ENCODE data around the gene TECPR1. TPM values are rescaled to one million over a fixed set of nuclear protein-coding genes. Genes with fewer than 3 reads are reported as not detected.

TECPR1 gene
- total RNA-seq, 1 experiment from 2014 or later = 4.8 TPM

DNA sequence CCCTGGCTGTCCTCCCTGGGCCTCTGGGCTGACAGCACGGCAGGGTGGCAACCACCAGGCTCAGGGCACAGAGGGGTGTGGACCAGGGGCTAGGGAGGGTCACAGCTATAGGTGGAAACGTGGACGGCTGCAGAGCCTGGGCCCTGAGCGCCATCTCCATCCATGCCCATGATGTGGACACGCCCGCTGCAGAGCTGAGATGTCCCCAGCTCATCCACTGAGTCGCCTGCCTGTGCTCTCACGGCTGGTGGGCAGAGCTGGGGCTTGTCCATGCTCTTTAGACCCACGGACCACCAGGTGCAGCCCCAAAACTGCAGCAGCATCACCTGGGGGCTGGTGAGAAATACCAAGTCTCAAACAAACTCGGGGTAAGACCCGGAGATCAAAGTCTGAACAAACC lies 16.1 kb downstream of the TECPR1 start:
- no peaks in the 10 kb centered on the region for H3K27me3 ChIP-seq
- H3K36me3 ChIP-seq = no peaks in the 10 kb centered on the region
- no peak for DNase-seq
- no peaks in the 10 kb centered on the region for H3K9me3 ChIP-seq
- H3K4me3 ChIP-seq = no peak overlapping the region

DNA sequence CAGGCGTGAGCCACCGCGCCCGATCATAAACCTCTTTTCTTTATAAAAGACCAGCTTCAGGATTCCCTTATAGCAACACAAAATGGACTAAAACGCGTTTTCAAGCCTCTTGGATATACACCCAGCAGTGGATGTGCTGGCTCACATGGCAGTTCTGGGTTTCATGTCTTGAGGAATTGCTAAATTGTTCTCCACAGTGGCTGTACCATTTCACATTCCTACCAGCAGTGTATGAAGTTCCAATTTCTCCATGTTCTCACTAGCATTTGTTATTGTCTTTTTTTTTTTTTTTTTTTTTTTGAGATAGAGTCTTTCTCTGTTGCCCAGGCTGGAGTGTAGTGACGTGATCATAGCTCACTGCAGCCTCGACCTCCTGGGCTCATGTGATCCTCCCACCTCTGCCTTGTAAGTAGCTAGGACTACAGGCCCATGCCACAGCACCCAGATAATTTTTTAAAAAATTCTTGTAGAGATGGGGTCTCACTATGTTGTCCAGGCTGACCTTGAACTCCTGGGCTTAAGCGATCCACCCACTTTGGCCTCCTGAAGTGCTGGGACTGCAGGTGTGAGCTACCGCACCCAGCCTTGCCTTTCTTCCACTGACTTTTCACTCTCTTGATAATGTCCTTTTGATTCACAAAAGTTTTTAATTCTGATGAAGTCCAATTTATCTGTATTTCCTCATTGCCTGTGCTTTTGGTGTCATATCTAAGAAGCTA lies 17.4 kb downstream of the TECPR1 start:
- no peaks in the 10 kb centered on the region for H3K36me3 ChIP-seq
- no peak for DNase-seq

DNA sequence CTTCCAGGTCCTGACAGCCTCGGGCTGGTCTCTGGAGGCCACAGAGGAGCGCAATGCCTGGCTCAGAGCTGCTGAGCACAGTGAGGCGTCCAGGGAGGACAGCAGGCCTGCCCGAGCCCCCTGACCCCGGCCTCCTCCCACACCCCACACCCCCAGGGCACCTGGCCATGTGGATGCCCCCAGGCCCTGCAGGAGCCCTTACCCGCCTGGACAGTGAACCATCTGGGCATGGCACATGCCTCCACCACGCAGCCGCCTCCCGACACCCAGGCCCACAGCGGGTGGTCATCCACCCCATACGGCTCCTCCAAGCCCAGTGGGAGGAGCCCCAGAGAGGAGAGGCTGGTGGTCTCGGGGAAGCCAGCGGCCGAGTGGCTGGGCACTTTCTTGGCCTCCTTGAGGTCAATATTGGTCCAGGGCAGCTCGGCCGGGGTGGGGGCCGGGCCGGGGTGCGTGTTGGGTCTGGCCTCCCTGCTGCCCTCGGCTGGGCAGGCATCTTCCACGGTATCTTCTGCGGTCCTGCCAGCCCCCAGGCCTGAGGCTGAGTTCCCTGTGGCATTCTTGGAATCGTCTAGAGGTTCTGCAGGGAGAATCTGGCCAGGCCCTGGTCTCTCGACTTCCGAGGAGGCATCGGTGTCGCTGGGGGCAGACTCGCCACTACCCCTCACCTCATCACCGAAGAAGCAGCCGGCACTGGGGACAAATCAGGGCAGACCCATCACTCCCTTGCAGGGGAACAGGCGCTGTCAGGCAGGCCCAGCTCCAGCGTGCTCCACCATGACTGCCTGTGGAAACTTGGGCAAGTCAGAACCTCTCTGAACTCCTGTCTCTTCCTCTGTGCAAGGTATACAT lies 18.6 kb downstream of the TECPR1 start:
- no peak for DNase-seq
- H3K36me3 ChIP-seq = no peaks in the 10 kb centered on the region
- no peaks in the 10 kb centered on the region for H3K9me3 ChIP-seq
- H3K4me3 ChIP-seq = no peak overlapping the region
- no peaks in the 10 kb centered on the region for H3K27me3 ChIP-seq

More for the DNA sequence above, 17.4 kb downstream of the TECPR1 start:
- Histone ChIP-seq H3K27me3 (no peaks in the 10 kb centered on the region), H3K4me3 (no peak overlapping the region), H3K9me3 (no peaks in the 10 kb centered on the region)

DNA sequence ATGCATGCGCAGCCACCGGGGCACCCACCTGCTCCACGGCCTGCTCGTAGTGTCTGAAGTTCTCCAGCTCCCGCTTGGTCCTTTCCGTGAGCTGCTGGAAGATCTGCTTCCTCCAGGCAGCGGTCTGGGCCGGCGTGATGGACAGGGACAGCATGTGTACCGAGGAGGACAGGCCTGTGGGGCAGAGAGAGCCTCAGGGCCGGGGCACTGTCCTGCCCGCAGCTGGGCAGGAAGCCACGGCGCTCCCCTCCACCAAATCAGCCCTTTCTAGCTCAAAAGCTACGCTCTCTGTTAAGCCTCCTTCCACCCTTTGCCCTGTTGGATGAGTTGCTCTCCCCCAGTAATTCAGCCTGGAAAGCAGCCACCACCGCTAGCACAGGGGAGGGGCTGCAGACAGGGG lies 19.2 kb downstream of the TECPR1 start:
- Histone ChIP-seq H3K36me3 (no peaks in the 10 kb centered on the region), H3K4me3 (no peak overlapping the region)

DNA sequence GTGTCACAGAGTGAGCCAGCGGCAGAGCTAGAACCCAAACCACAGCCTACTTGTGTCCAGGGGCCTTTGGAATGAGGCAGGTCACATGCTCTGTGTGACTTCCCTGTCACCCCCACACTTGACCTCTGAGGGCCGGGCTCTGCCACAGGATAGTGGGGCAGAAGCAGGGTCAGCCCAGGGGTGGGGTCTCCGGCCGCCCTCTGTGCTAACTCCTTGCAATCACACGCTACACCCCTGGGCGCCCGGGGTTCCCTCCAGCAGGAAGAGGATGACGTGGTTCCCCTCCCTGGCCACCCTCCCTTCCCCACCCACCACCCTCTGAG lies 19.8 kb downstream of the TECPR1 start:
- no peaks in the 10 kb centered on the region for H3K36me3 ChIP-seq
- no peak overlapping the region for H3K4me3 ChIP-seq
- H3K27me3 ChIP-seq = no peaks in the 10 kb centered on the region
- no peak for DNase-seq
- H3K9me3 ChIP-seq = no peaks in the 10 kb centered on the region

More for the DNA sequence above, 19.2 kb downstream of the TECPR1 start:
- no peaks in the 10 kb centered on the region for H3K9me3 ChIP-seq
- DNase-seq = no peak
- H3K27me3 ChIP-seq = no peaks in the 10 kb centered on the region

DNA sequence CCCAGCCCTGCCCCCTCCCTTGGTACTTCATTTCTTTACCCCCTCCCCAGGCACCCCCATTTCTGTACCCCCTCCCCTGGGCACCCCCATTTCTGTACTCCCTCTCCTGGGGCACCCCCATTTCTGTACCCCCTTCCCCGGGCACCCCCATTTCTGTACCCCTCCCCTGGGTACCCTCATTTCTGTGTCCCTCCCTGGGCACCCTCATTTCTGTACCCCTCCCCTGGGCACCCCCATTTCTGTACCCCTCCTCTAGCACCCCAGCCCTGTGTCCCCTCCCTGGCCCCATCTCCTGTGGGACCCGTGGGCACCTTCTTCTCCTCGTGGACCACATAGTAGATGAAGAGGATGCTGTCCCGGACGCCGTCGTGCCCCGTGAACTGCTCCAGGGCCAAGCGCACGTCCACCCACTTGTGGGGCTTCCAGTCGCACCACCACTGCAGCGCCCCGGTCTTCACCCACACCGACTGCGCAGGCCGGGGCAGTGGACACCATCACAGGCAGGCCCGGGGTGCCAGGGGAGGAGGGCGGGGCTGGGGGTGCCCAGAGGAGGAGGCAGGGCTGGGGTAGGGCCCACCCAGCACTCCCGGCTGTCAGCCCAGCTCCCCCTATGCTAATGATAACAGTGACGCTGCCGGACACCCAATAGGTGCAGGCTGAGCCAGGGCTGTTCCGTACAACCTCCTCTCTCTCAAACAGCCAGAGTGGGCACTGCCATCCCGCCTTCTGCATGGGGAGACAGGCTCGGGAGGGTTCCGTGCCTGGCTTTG lies 20.4 kb downstream of the TECPR1 start:
- H3K9me3 ChIP-seq = no peaks in the 10 kb centered on the region
- H3K27me3 ChIP-seq = no peaks in the 10 kb centered on the region
- no peak for DNase-seq

DNA sequence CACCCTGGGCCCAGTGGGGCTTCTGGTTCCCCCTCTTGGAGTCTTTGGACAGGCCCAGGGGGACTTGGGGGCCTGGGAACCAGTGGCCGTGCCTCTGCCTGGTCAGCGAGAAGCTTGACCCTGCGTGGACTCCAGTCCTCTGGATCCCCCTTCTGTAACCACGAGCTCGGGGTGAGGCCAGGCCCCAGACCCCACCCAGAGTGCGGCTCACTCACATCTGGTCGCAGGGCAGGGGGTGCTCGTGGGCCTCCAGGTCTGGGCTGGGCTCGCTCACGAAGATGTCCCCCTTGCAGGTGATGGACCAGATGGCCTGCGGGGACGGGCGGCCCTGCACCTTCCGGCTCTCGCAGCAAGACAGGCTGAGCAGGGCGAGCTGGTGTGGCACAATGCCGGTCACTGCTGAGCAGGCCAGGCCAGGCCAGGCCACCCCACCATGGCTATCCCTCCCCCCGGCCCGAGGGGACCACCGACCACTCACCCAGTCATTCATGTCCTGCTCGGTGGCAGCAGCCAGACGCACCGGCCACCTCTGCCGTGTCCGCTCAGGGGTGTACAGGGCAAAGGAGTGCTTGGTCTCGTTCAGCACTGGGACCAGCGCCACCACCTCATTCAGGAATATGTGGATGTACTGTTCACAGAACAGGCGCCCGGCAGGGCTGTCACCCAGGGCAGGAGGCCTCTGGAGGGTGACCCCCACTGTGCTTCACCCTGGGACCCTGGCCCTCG lies 21.1 kb downstream of the TECPR1 start:
- no peaks in the 10 kb centered on the region for H3K27me3 ChIP-seq
- no peak overlapping the region for H3K4me3 ChIP-seq
- no peak for DNase-seq
- no peaks in the 10 kb centered on the region for H3K36me3 ChIP-seq
- no peaks in the 10 kb centered on the region for H3K9me3 ChIP-seq

More for the DNA sequence above, 20.4 kb downstream of the TECPR1 start:
- Histone ChIP-seq H3K4me3 (no peak overlapping the region), H3K36me3 (no peaks in the 10 kb centered on the region)

DNA sequence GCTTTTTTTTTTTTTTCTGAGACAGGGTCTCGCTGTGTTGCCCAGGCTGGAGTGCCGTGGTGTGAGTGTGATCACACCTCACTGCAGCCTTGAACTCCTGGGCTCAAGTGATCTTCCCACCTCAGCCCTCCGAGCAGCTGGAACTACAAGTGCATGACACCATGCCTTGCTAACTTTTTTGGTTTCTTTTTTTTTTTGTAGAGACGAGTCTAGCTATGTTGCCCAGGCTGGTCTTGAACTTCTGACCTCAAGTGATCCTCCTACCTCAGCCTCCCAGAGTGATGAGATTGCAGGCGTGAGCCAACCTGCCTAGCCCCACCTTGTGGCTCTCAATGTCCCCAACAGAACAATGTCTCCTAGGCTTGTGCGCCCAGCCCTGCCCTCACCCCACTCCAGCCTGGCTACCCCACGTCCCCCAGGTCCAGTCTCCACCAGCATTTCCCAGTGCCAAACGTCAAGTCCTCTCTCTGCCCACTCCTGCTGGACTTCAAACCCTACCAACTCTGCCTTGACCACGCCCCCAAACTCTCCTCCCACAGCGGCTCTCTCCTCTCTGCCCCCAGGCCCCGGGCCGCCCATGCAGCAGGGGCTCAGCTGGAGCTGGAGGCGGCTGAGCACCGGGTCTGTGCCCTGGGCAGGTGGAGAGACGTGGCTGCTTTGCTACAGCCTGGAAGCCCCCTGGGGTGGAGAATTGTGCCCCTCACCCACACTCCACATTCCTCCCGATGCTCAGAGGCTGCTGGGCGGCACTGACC lies 21.9 kb downstream of the TECPR1 start:
- Histone ChIP-seq H3K27me3 (no peaks in the 10 kb centered on the region), H3K9me3 (no peaks in the 10 kb centered on the region), H3K4me3 (no peak overlapping the region), H3K36me3 (no peaks in the 10 kb centered on the region)
- no peak for DNase-seq

DNA sequence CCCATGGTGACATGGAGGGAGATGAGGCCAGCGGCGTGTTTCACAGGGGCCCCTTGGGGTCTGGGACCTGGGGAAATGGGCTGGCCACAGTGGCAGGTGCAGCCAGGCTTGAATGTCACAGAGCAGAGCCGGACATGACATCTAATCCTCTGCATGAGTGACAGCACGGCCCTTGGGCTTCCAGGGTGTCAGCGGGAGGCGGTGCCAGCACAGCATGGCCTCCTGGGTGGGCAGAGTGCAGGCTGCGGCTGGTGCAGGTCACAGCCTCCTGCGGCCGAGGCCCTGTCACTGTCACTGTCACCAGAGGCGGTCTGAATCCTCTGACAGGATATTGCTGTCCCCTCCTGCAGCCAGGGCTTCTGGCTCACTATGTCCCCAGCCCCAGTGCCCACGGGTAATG lies 22.6 kb downstream of the TECPR1 start:
- DNase-seq = no peak

DNA sequence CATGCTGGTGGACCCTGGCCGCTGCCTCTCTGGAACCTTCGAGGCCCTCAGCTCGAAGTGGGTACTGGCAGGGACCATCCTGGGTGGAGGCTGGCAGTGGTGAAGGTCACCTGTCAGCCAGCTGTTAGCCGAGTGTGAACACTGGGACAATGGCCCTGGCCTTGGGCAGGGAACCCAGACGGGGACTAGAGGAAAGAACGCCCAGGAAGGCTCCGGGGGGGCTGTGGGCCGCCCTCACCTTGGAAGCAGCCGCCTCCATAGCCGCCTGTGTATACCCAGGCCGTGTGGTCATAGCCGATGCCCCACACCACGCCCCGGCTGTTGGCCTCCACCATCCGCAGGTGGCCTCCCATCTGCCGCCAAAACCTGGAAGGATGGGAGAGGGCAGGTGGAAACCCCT lies 23.2 kb downstream of the TECPR1 start:
- no peaks in the 10 kb centered on the region for H3K27me3 ChIP-seq
- no peaks in the 10 kb centered on the region for H3K9me3 ChIP-seq
- DNase-seq = no peak
- no peaks in the 10 kb centered on the region for H3K36me3 ChIP-seq
- H3K4me3 ChIP-seq = no peak overlapping the region

More for the DNA sequence above, 22.6 kb downstream of the TECPR1 start:
- Histone ChIP-seq H3K36me3 (no peaks in the 10 kb centered on the region), H3K9me3 (no peaks in the 10 kb centered on the region), H3K4me3 (no peak overlapping the region), H3K27me3 (no peaks in the 10 kb centered on the region)

DNA sequence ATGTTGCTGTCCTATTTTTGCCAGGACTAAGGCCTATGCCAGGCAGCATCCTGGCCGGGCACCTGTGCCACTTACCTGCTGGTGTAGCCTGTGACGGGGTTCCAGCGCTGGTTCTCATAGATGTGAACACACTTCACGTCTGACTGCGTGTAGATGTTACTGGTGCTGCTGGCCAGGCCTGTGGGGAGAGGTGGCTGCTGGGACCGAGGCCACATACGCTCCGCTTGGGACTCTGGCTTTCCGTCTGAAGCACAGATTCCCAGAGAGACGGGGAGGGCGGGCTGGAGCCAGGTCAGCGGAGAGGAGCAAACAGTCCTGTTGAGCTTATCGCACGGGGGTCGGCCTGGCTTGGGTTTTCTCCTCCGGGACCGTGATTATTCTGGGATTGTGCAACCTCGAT lies 24.1 kb downstream of the TECPR1 start:
- Histone ChIP-seq H3K27me3 (no peaks in the 10 kb centered on the region), H3K4me3 (no peak overlapping the region), H3K9me3 (no peaks in the 10 kb centered on the region), H3K36me3 (no peaks in the 10 kb centered on the region)
- no peak for DNase-seq

DNA sequence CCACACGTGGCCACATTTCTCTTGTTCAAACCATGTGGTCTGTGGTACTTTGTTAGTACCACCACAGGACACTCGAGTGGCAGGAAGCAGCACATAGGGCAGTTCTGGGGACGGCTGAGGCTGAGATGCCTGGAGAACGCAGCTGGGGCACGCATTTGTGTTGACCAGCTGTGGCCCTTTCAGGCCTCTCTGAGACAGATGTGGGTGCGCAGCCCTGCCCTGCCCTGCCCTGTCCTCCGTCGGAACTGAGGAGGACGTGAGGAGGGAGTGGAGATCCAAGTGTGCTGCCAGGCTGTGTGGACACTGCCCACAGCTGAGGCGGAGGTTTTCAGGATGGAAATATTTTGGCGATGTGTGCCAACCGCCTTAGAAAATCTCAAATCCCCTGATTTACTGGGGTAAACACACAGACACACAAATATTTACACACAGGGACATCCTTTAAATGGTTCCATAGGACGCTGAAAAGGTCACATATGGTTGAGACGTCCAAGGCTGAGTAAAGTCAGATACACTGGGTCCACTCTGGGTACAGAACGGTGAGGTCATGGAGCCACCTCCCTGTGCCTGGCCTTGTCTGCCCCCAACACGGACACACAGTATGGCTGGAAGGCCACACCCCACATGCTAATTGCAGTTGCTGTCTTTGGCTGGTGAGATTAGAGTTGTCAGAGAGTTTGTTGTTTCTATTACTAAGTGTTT lies 26.0 kb downstream of the TECPR1 start:
- H3K9me3 ChIP-seq = no peaks in the 10 kb centered on the region
- no peak overlapping the region for H3K4me3 ChIP-seq
- no peaks in the 10 kb centered on the region for H3K36me3 ChIP-seq
- no peak for DNase-seq
- no peaks in the 10 kb centered on the region for H3K27me3 ChIP-seq

DNA sequence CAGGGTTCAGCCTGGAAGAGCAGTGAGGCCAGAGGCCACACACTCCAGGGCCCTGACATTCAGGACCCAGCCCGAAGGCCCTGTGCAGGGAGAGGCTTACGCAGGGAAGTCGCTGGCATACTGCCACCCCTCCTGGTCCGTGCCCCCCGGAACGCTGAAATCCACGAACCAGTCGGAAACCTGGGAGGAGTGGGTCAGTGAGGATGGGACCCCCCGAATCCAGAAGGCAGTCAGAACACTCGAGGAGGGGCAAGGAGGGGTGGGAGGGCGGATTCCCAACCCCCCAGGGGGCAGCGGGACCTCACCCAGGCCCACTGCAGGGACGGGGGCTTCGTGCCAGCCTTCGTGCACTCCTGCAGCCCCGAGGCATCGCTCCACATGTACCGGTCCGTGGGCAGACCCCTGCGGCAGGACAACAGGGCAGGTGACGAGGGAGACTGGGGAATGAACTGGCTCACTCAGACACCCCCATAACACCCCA lies 27.3 kb downstream of the TECPR1 start:
- no peak overlapping the region for H3K4me3 ChIP-seq
- no peaks in the 10 kb centered on the region for H3K36me3 ChIP-seq
- H3K9me3 ChIP-seq = no peaks in the 10 kb centered on the region
- no peak for DNase-seq
- no peaks in the 10 kb centered on the region for H3K27me3 ChIP-seq

DNA sequence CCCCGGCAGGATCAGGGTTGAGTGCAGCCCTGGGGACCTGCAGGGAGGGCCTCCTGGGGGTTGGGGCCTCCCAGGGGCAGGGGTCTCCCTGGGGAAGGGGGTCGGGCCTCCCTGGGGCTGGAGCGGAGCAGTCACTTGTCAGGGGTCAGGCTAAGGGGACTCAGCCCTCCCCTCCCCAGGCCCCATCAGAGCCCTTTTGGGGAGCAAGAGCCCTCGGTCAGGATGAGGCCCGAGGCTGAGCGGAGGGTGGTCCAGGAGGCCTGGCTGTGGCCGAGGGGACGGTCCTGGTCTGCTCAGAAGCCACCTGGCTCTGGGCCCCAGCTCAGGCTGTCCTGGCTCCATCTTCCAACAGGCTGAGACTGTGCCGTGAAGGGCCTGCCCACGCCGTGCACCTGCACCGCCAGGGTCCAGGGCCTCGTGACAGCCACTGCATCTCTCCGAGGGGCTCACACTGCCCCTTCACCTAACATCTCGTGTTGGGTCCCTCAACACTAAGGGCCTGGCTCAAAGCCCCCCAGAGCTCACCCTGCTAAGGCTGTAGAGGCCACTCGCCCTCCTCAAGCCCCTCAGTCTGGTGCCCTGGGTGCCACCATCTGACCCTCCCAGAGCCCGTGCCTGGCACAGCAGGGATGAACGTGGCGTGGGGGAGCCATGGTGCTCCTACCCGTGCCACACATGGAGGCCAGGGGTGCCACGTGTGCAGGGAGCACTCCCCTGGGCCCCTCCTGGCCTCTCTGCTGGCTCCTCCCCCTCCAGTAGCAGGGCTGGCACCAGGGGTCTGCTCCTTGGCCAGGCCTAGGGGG lies 27.9 kb downstream of the TECPR1 start:
- no peaks in the 10 kb centered on the region for H3K9me3 ChIP-seq
- H3K36me3 ChIP-seq = no peaks in the 10 kb centered on the region
- no peak overlapping the region for H3K4me3 ChIP-seq
- no peaks in the 10 kb centered on the region for H3K27me3 ChIP-seq
- no peak for DNase-seq
